KG1 (cell line): ENCODE data around the gene MICU1.
"Not testable (repeated sequence)": the region's sequence is repeated elsewhere in the genome, so short reads cannot be mapped to it uniquely, and the experiment has no call there.

Experiments used
- DNase-seq: peaks from one replicate; lab custom pipeline; 2025; lab: John Stamatoyannopoulos, UW

Gene MICU1

DNA sequence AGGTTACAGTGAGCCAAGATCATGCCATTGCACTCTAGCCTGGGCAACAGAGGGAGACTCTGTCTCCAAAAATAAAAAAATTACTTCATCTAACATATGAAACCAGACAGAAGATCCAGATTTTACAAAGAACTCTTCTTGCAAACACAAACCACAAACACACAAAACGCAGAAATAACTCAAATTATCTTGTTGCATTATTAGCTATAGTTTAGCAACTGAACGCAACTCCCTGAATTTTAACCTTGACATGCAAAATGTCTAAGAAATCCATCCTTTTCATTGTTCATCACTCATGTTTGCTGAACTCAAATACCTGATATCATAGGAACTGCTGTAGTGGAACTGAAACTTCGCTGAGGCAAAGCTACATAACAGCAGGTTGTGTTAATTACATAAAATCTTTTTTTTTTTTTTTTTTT lies 64.1 kb downstream of the MICU1 start:
- no peak for DNase-seq

GRCh38 chr10:72557362-72557761 lies 68.5 kb downstream of the MICU1 start:
- no peak for DNase-seq

- DNase-seq = no peak
Measured at GRCh38 chr10:72552857-72553256, 73.0 kb downstream of the MICU1 start.

GRCh38 chr10:72550239-72550638 lies 75.6 kb downstream of the MICU1 start:
- no peak for DNase-seq

- no peak for DNase-seq
Measured at GRCh38 chr10:72545546-72545945, 80.3 kb downstream of the MICU1 start.

DNA sequence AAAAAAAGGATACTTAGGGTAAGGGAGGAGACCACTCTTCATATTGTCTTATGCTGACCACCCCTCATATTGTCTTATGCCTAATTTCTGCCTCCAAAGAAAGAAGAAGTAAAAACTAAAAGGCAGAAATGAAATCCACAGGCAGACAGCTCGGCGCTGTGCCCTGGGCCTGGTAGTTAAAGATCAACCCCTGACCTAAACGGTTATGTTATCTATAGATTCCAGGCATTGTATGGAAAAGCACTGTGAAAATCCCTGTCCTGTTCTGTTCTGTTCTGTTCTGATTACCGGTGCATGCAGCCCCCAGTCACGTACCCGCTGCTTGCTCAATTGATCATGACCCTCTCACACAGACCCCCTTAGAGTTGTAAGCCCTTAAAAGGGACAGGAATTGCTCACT lies 82.0 kb downstream of the MICU1 start:
- DNase-seq = not testable (repeated sequence)

DNA sequence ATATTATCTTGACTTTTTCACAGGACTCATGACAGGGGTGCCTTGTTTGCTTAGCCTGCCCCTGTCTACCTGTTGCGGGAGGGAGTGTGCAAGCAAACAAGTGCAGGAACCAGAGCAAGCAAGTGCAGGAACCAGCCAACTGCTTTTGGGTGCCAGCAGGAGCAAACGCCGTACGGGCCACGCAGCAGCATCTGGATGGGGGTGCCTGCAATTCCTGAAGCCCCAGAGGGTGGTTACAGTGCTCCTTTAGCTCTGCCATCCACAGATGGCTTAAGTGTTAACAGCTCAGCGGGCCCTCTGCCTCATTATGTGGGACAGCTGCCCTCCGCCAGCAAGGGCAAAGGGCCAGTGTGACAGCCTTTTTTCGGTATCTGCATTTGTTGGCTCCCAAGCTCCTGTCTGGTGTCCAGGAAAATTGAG lies 83.5 kb downstream of the MICU1 start:
- no peak for DNase-seq

- no peak for DNase-seq
Measured at GRCh38 chr10:72541337-72541736, 84.5 kb downstream of the MICU1 start.

GRCh38 chr10:72540193-72540807 lies 85.6 kb downstream of the MICU1 start:
- no peak for DNase-seq

GRCh38 chr10:72539137-72539536 lies 86.7 kb downstream of the MICU1 start:
- no peak for DNase-seq

- DNase-seq = no peak
Measured at GRCh38 chr10:72525689-72526088, 100.2 kb downstream of the MICU1 start.

GRCh38 chr10:72525277-72525676 lies 100.6 kb downstream of the MICU1 start:
- no peak for DNase-seq

GRCh38 chr10:72524489-72524888 lies 101.4 kb downstream of the MICU1 start:
- no peak for DNase-seq

DNA sequence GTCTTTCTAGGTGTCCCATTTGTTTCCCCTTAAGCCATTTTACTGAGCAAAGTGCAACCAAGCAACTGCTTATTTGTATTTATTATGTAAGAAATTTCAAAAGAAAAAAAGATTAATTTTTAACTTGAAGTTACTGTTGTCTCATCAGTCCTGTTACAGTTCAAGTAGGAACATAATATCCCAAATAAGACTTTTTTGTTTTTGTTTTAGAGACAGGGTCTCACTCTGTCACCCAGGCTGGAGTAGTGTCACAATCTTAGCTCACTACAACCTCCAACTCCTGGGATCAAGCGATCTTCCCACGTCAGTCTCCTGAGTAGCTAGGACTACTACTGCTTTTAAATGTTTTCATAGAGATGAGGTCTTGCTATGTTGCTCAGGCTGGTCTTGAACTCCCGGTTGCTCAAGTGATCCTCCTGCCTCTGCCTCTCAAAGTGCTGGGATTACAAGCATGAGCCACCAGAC lies 101.9 kb downstream of the MICU1 start:
- no peak for DNase-seq

DNA sequence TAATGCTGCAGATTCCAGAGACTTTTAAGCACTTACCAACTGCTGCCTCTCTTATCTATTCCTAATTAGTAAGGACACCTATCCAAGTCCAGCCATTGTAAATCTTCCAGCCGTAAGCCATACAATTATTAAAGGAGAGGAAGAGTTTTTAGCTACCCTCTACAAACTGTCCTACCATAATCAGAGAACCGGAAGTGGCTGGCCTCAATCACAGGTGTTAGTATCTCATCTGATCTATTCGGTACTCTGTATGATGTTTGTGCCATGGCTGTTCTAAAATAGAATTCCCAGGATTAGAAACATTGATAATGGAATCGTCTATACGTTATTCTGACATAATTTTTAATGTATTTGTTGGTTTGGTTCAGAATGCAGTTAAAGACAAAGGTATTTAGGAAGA lies 102.8 kb downstream of the MICU1 start:
- DNase-seq = no peak

GRCh38 chr10:72517244-72517643 lies 108.6 kb downstream of the MICU1 start:
- no peak for DNase-seq

DNA sequence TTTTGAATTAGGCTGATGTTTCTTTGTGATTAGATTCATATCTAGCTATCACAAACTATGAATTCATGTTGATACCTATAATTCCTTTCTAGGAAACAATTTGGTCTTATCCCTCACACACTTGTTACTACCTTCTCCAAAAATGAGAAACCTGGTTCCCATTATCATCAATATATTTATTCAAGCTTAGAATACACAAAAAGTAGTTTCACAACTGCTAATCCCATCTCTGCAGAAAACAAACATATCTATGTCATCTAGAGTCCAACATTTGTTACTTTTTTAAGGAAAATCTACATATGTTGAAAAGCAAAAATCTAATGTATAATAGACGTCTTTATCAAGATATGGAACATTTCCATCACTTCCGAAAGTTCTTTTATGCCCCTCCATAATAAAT lies 110.4 kb downstream of the MICU1 start:
- DNase-seq = no peak

- DNase-seq = no peak
Measured at GRCh38 chr10:72513910-72514309, 112.0 kb downstream of the MICU1 start.

DNA sequence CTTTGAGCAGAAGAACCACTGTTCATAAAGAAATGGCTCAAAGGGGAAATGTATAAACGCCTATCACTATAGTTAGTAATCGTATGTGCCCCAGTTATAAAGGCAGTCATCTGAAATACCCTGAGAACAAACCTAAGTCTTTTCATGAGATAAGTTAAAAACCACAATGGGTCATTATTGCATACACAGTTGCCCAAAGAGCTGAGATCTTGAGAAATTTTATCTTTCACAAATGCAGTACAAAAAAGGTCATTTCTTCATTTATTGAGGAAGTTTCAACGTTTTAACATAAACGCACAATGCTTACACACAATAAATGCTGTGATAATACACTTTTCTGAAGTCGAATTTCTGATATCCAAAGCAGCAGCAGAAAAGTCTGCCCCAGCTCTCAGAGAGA lies 114.4 kb downstream of the MICU1 start:
- DNase-seq = no peak

GRCh38 chr10:72509941-72510340 lies 115.9 kb downstream of the MICU1 start:
- DNase-seq = no peak

GRCh38 chr10:72509206-72509799 lies 116.6 kb downstream of the MICU1 start:
- DNase-seq = no peak

DNA sequence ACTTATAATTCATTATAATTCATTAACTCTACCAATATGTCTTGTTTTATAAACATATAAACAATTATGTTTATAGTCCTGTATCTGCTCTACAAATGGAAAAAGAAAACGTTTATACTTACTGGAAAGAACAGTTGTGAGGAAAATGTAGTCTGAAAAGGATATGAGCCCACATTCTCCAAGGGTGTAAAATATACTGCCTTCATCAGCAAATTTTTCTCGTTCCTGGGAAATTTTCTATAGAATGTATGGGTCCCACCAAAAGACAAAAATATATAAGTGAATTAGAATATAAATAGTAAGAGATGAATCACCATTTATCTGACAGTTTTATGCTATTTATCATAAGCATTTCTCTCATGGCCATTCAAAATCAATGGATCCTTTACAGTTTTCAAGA lies 117.8 kb downstream of the MICU1 start:
- DNase-seq = no peak

- no peak for DNase-seq
Measured at GRCh38 chr10:72506474-72506873, 119.4 kb downstream of the MICU1 start.

- no peak for DNase-seq
Measured at GRCh38 chr10:72505435-72505834, 120.4 kb downstream of the MICU1 start.
